Activated CD4-positive, alpha-beta T cell treated with anti-CD3 and anti-CD28 coated beads, Interleukin-2, amount 50 U/mL, for 1 hour (primary cell): ENCODE results near the gene SFSWAP.

ENCODE experiments used
- DNase-seq: peaks from one replicate; pipeline ENCODE4 v3.0.0-alpha.2; 2020

SFSWAP gene

GRCh38 chr12:131841547-131841946 is 130.7 kb downstream of the SFSWAP start:
- DNase-seq = no peak

- DNase-seq = no peak
Measured at GRCh38 chr12:131842169-131842568, 131.3 kb downstream of the SFSWAP start.

DNA sequence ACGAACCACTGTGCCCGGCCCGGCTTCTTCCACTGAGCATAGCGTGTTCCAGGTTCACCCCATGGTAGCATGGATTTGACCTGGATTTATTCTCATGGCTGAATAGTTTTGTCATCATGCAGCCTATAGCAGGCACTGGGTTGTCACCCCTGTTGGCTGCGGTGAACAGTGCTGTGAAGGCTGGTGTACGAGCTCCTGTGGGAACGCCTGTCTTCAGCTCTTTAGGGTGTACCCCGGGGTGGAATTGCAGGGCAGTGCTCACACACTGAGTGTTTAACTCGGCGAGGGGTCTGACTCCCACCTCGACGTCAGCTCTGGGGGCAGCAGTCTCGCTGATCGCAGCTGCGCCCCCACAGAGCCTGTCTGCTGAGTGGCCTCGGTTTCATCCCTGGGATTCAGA is 132.6 kb downstream of the SFSWAP start:
- DNase-seq = no peak

DNA sequence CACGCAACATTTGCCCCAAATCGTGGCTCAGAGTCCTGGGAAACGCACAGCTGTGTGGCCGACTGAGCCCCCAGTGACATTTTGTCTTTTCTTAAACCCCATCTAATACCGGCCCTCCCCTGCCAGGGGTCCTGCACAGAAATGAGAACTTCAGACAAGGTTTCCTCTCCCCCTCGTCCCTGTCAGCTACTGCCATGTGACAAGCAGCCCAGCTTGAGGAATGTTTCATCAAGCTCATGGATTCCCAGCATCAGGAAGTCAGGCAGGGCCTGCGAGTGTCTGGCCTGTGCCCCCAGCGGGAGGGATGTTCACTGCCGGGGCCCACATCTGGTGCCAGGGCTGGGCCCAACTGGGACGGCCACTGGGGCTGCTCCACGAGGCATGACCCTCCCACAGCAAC is 133.2 kb downstream of the SFSWAP start:
- DNase-seq = no peak

DNA sequence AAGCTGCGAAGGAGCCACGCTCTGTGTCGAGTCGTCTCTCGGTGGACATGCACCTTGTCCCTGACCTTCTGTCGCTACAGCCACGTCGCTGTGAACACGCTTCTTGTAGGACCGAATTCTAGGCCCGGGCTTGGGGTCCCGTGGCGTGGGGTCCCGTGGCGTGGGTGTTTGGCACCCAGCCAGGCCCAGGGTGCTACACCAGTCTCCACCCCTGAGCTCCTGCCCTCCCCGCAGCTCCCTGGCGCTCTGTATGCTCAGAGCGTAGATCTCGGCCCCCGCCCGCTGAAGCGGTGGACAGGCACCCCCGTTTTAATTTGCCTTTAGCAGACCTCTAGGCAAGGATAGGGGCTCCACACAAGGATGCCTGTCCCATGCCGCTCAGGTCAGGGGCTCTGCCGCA is 133.8 kb downstream of the SFSWAP start:
- no peak for DNase-seq

- no peak for DNase-seq
Measured at GRCh38 chr12:131845121-131845520, 134.2 kb downstream of the SFSWAP start.

DNA sequence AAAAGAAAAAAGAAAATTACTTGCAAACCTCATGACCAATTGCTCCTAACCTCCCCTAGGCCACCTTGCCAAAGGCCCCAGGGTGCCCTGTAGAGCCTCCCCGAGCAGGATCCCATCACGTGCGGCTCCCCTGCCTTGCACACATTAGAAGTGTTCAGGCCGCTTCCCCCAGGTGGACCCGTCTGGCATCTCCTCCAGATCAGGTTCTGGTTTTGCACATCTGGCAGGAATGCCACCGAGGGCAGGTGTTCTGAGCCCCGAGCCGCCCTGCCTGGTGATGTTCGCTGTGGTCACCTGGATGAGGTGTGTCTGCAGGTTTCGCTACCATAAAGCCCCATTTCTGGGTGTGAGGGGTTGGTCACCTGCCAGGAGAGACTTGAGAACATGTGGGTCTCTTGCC is 136.6 kb downstream of the SFSWAP start:
- no peak for DNase-seq

DNA sequence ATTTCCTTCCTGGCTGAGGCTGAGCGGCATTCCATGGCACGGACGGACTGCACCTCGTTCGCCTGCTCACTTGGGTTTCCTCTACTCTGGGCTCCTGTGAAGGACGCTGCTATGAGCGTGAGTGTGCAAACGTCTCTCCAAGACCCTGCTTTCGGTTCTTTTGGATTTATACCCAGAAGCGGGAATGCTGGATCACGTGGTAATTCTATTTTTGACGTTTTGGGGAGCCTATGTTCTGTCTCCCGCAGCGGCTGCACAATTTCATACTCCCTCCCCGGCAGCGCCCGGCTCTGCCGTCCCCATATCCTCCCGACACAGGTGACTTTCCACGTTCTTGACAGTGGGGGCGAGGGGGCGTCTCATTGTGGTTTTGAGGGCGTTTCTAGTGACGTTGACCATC is 137.9 kb downstream of the SFSWAP start:
- no peak for DNase-seq
